GM12878 (cell line): ENCODE measurements around the gene RAB3C. TPM values are rescaled to one million over a fixed set of nuclear protein-coding genes. Genes with fewer than 3 reads are reported as not detected.

Source experiments
- ATAC-seq: fragments of 200-7000 bp; cut with Tn5 transposase; 3 replicates; pipeline ENCODE4 v1.9.1; 2020; ENCODE audit warnings: mild to moderate bottlenecking, moderate library complexity
- BruUV-seq: library from RNA; stranded (reverse); fragments of 400-500 nt; replicated peaks from 2 replicates; lab custom pipeline; 2021; lab: Mats Ljungman, UMichigan
- CTCF ChIA-PET: fragments of 300-600 bp; sonication (Branson Sonifier 250); formaldehyde crosslinking; extraction: SDS; loops from one replicate; lab custom pipeline; 2021; ENCODE audit warnings: inconsistent platforms; lab: Yijun Ruan, JAX
- POLR2A ChIA-PET: fragments of 350-600 bp; formaldehyde crosslinking; extraction: SDS; loops from one replicate; lab custom pipeline; 2021; ENCODE audit warnings: inconsistent platforms; lab: Charles Lee
- RAD21 ChIA-PET: fragments of 300-600 bp; sonication (Branson Sonifier 250); formaldehyde crosslinking; loops from one replicate; lab custom pipeline; 2023; ENCODE audit warnings: antibody characterized with exemption; ENCODE audit not compliant: unreplicated experiment; lab: Charles Lee
- SMC1A ChIA-PET: fragments of 300-600 bp; sonication (Branson Sonifier 250); formaldehyde crosslinking; loops from one replicate; lab custom pipeline; 2023; ENCODE audit not compliant: unreplicated experiment, uncharacterized antibody; lab: Charles Lee
- DNase-seq: peaks from one replicate; pipeline ENCODE4 v3.0.0-alpha.2; 2011; ENCODE audit warnings: low read depth, low spot score
- FAIRE-seq: peaks from 3 replicates; lab custom pipeline; 2011; peaks lifted over from hg19 to GRCh38; lab: Jason Lieb, UNC
- H2AFZ ChIP-seq: 2 replicates; pipeline ENCODE4 v1.6.0; 2011; ENCODE audit warnings: low read depth, low read length, control low read depth; ENCODE audit not compliant: control insufficient read depth
- H3K27ac ChIP-seq: 2 replicates; pipeline ENCODE4 v1.5.1; 2011; ENCODE audit warnings: control low read depth; ENCODE audit not compliant: control insufficient read depth, insufficient read depth
- H3K27me3 ChIP-seq, 2 experiments: replicated peaks in 1 of 2; 2 replicates each; pipeline versions ENCODE4 v1.6.0 to v1.6.1; 2011; ENCODE audit warnings: low read length in 1 of 2; ENCODE audit not compliant: control insufficient read depth in 2 of 2, insufficient read depth in 2 of 2
- H3K36me3 ChIP-seq, 2 experiments: 2 replicates each; pipeline ENCODE4 v1.5.1; 2011; ENCODE audit warnings: low read length in 1 of 2; ENCODE audit not compliant: control insufficient read depth in 2 of 2, insufficient read depth in 2 of 2
- H3K4me1 ChIP-seq: 2 replicates; pipeline ENCODE4 v1.6.1; 2011; ENCODE audit warnings: mild to moderate bottlenecking, low read length, moderate library complexity, mixed read lengths; ENCODE audit not compliant: control insufficient read depth, insufficient read depth
- H3K4me2 ChIP-seq: 2 replicates; pipeline ENCODE4 v1.6.0; 2011; ENCODE audit warnings: control low read depth; ENCODE audit not compliant: control insufficient read depth, insufficient read depth
- H3K4me3 ChIP-seq: fragments of 200-600 bp; sonication (generic); 2 replicates; pipeline ENCODE4 v1.5.1; 2016
- H3K79me2 ChIP-seq: 2 replicates; pipeline ENCODE4 v1.6.0; 2011; ENCODE audit warnings: low read length; ENCODE audit not compliant: control insufficient read depth, insufficient read depth
- H3K9ac ChIP-seq: 2 replicates; pipeline ENCODE4 v1.8.0; 2011; ENCODE audit warnings: low read length, control low read depth, mixed read lengths; ENCODE audit not compliant: control insufficient read depth, insufficient read depth
- H3K9me3 ChIP-seq: replicated peaks from 3 replicates; pipeline ENCODE4 v1.5.1; 2011; ENCODE audit warnings: mild to moderate bottlenecking, low read length; ENCODE audit not compliant: control insufficient read depth, insufficient read depth
- H4K20me1 ChIP-seq: 2 replicates; pipeline ENCODE4 v1.6.0; 2011; ENCODE audit not compliant: control insufficient read depth, insufficient read depth
- CREM ChIP-seq: IDR thresholded peaks from 2 replicates; pipeline ENCODE4 v1.6.1; 2014; ENCODE audit warnings: antibody characterized with exemption, low read depth
- EED ChIP-seq: sonication (generic); IDR thresholded peaks from 2 replicates; pipeline ENCODE4 v1.6.1; 2016; ENCODE audit warnings: antibody characterized with exemption, low read depth
- EZH2 ChIP-seq: IDR thresholded peaks from 2 replicates; pipeline ENCODE4 v1.6.1; 2012; ENCODE audit warnings: low read depth, mild to moderate bottlenecking, control low read depth, inconsistent platforms, low read length, borderline replicate concordance; ENCODE audit not compliant: control insufficient read depth
- GATAD2B ChIP-seq: fragments of 450-650 bp; conservative IDR thresholded peaks from 2 replicates; pipeline ENCODE4 v1.6.1; 2017; ENCODE audit warnings: low read depth, mild to moderate bottlenecking, moderate library complexity
- IKZF2 ChIP-seq, 2 experiments: fragments of 450-650 bp; IDR thresholded peaks; 2 replicates each; pipeline ENCODE4 v1.6.1; 2017; ENCODE audit warnings: mild to moderate bottlenecking in 2 of 2, moderate library complexity in 2 of 2
- IRF4 ChIP-seq: IDR thresholded peaks from 2 replicates; pipeline ENCODE4 v1.6.1; 2011; ENCODE audit warnings: low read depth, low read length
- NFIC ChIP-seq: IDR thresholded peaks from 2 replicates; pipeline ENCODE4 v1.6.1; 2012; ENCODE audit warnings: low read depth, mild to moderate bottlenecking, inconsistent platforms, low read length, moderate library complexity
- SMC3 ChIP-seq: IDR thresholded peaks from 2 replicates; pipeline ENCODE4 v1.6.1; 2011; ENCODE audit warnings: low read length, improper control_type of control experiment, borderline replicate concordance
- SP1 ChIP-seq: IDR thresholded peaks from one replicate; pipeline ENCODE4 v1.6.1; 2011; ENCODE audit warnings: low read depth, low read length
- TBL1XR1 ChIP-seq: IDR thresholded peaks from 2 replicates; pipeline ENCODE4 v1.6.1; 2012; ENCODE audit warnings: low read depth, low read length, improper control_type of control experiment
- ZNF24 ChIP-seq: fragments of 450-650 bp; IDR thresholded peaks from 2 replicates; pipeline ENCODE4 v1.6.1; 2017; ENCODE audit warnings: antibody characterized with exemption, mild to moderate bottlenecking
- ZNF274 ChIP-seq: IDR thresholded peaks from one replicate; pipeline ENCODE4 v1.8.0; 2011; ENCODE audit not compliant: insufficient read length, insufficient read depth
- ZNF384 ChIP-seq: IDR thresholded peaks from 2 replicates; pipeline ENCODE4 v1.6.1; 2012; ENCODE audit warnings: low read depth, mild to moderate bottlenecking, low read length, improper control_type of control experiment, borderline replicate concordance
- ZNF687 ChIP-seq: fragments of 450-650 bp; IDR thresholded peaks from 2 replicates; pipeline ENCODE4 v1.6.1; 2017; ENCODE audit warnings: mild to moderate bottlenecking, moderate library complexity
- WGBS: methylation state at CpG from one replicate; pipeline ENCODE4 v1.1.6; 2016; ENCODE audit warnings: low lambda C conversion rate; ENCODE audit not compliant: insufficient replicate concordance, insufficient coverage; ENCODE audit errors: missing lambda C conversion rate; 5-methylcytosine and 5-hydroxymethylcytosine counted together
- in situ Hi-C: fragments of 300-500 bp; cut with MboI; formaldehyde crosslinking; loops from 9 replicates; pipeline ENCODE4 v1.14.3; 2018; ENCODE audit warnings: mixed read lengths
- intact Hi-C: fragments of 100-400 bp; cut with micrococcal nuclease; formaldehyde crosslinking; loops from one replicate; pipeline ENCODE4 v1.14.2; 2022; ENCODE audit not compliant: unreplicated experiment
- polyA plus RNA-seq, 11 experiments: library from polyadenylated mRNA; depleted of rRNA in 4 of 11; unstranded in 6 of 11; stranded (reverse) in 5 of 11; fragments of >200 nt; fragmentation: Nextera tagmentation in 4 of 11; fragmentation: Illumina TruSeq in 1 of 11; extraction: Ambion mirVana in 4 of 11; extraction: Trizol in 1 of 11; gene quantifications; 1 replicate in 1 of 11; 2 replicates in 10 of 11; pipeline versions ENCODE4 v1.2.1 to v1.2.3, GENCODE V29; 2011 to 2016; ENCODE audit warnings: inconsistent platforms in 2 of 11, missing spikeins in 2 of 11, low read depth in 1 of 11
- total RNA-seq, 4 experiments: library from RNA; depleted of rRNA in 3 of 4; stranded (reverse); fragments of >200 nt in 3 of 4; fragmentation: Illumina TruSeq in 1 of 4; extraction: Trizol in 1 of 4; gene quantifications; 2 replicates each; pipeline versions ENCODE4 v1.2.1 to v1.2.3, GENCODE V29; 2013 to 2021

Gene RAB3C
- total and polyA plus RNA-seq, 10 of the 15 experiments (the other 5 are each of a cell fraction or from before 2014, with no cell fraction given), result not detected

- no peak for TF ChIP-seq NFIC
- TF ChIP-seq ZNF274, result no peak
- no peak for TF ChIP-seq ZNF24
- TF ChIP-seq EED, result no peak
- TF ChIP-seq ZNF687, result no peak
- TF ChIP-seq IRF4, result no peak
Measured at GRCh38 chr5:58804291-58804690, 221.4 kb downstream of the RAB3C start (continued).

- DNase-seq (no peak), FAIRE-seq (no peak), ATAC-seq (no peak)
- TF ChIP-seq TBL1XR1 (no peak), ZNF384 (no peak), CREM (no peak), SP1 (no peak), SMC3 (no peak), EZH2 (no peak), GATAD2B (no peak), IKZF2 (IDR thresholded peaks at IDR 0.05) (no peak)
- in situ Hi-C loops (no loop called here), intact Hi-C loops (no loop called here)
- Histone ChIP-seq H3K9ac (no peak overlapping the region), H3K9me3 (no peaks in the 10 kb centered on the region), H3K4me2 (no peak overlapping the region), H2AFZ (no peak overlapping the region), H3K79me2 (no peaks in the 10 kb centered on the region), H4K20me1 (no peaks in the 10 kb centered on the region), H3K4me3 (no peak overlapping the region), H3K27ac (no peak overlapping the region), H3K27me3 (no peaks in the 10 kb centered on the region), H3K4me1 (no peaks in the 10 kb centered on the region), H3K36me3 (no peaks in the 10 kb centered on the region)
- ChIA-PET CTCF (no interaction called here), SMC1A (interaction anchor here (0.6 to 1.2 kb wide), 2 partner anchors 13 to 52 kb away, joined by 3 to 4 read pairs; no protein-coding TSS in a partner anchor), POLR2A (no interaction called here), RAD21 (interaction anchor here (0.6 to 0.7 kb wide), 2 partner anchors 13 to 304 kb away, joined by 3 read pairs; no protein-coding TSS in a partner anchor)
- BruUV-seq, result no TSS peak
- WGBS, result 55% methylated on average over 1 of the region's 1 CpG
Measured at GRCh38 chr5:58810086-58810485, 227.2 kb downstream of the RAB3C start.
